Stimulated activated CD8-positive, alpha-beta memory T cell treated with anti-CD3 and anti-CD28 coated beads, Interleukin-4, amount 100 ng/mL, for 4 hours (primary cell): ENCODE data around the gene TMEM18.
A peak's percentile ranks its signal among the peaks of the same experiment; 100 is the strongest.
"Not testable (repeated sequence)": the region's sequence is repeated elsewhere in the genome, so short reads cannot be mapped to it uniquely, and the experiment has no call there.

Source experiments
- DNase-seq, 2 donors: peaks; one replicate each; pipeline ENCODE4 v3.0.0-alpha.2; 2020; ENCODE audit warnings: low read depth in 2 of 2, low spot score in 1 of 2

The TMEM18 gene

GRCh38 chr2:694174-694573 lies 17.0 kb upstream of the TMEM18 start:
- no peak for DNase-seq

- no peak for DNase-seq
Measured at GRCh38 chr2:693606-694005, 16.4 kb upstream of the TMEM18 start.

- DNase-seq = no peak
Measured at GRCh38 chr2:692767-693166, 15.6 kb upstream of the TMEM18 start.

GRCh38 chr2:691821-692761 lies 14.9 kb upstream of the TMEM18 start:
- DNase-seq = no peak

- no peak for DNase-seq
Measured at GRCh38 chr2:690799-691198, 13.6 kb upstream of the TMEM18 start.

GRCh38 chr2:689877-690510 lies 12.8 kb upstream of the TMEM18 start:
- DNase-seq = no peak

GRCh38 chr2:689237-689636 lies 12.0 kb upstream of the TMEM18 start:
- no peak for DNase-seq

- DNase-seq = no peak
Measured at GRCh38 chr2:688504-689076, 11.4 kb upstream of the TMEM18 start.

- DNase-seq = no peak
Measured at GRCh38 chr2:685421-685820, 8.2 kb upstream of the TMEM18 start.

GRCh38 chr2:684913-685312 lies 7.7 kb upstream of the TMEM18 start:
- DNase-seq = not testable (repeated sequence)

- DNase-seq = no peak
Measured at GRCh38 chr2:682226-682625, 5.0 kb upstream of the TMEM18 start.

GRCh38 chr2:681312-681711 lies 4.1 kb upstream of the TMEM18 start:
- no peak for DNase-seq

GRCh38 chr2:680496-680895 lies 3.3 kb upstream of the TMEM18 start:
- DNase-seq = no peak

GRCh38 chr2:678964-679363 lies 1.8 kb upstream of the TMEM18 start:
- no peak for DNase-seq

GRCh38 chr2:677959-678550 lies 849 bp upstream of the TMEM18 start:
- DNase-seq = no peak

GRCh38 chr2:676647-677055 lies 555 bp downstream of the TMEM18 start:
- DNase-seq = peak in 1 of 2 donors; percentile 93

GRCh38 chr2:675982-676646 lies 1.1 kb downstream of the TMEM18 start:
- DNase-seq = no peak

- DNase-seq = no peak
Measured at GRCh38 chr2:675460-675859, 1.7 kb downstream of the TMEM18 start.

- no peak for DNase-seq
Measured at GRCh38 chr2:675051-675450, 2.2 kb downstream of the TMEM18 start.

- no peak for DNase-seq
Measured at GRCh38 chr2:674321-674985, 2.8 kb downstream of the TMEM18 start.
